GM12878 (cell line): ENCODE measurements around the gene UROC1. TPM values are rescaled to one million over a fixed set of nuclear protein-coding genes. Genes with fewer than 3 reads are reported as not detected.

Source experiments
- ATAC-seq: fragments of 200-7000 bp; cut with Tn5 transposase; 3 replicates; pipeline ENCODE4 v1.9.1; 2020; ENCODE audit warnings: mild to moderate bottlenecking, moderate library complexity
- BruUV-seq: library from RNA; stranded (reverse); fragments of 400-500 nt; replicated peaks from 2 replicates; lab custom pipeline; 2021; lab: Mats Ljungman, UMichigan
- CTCF ChIA-PET: fragments of 300-600 bp; sonication (Branson Sonifier 250); formaldehyde crosslinking; extraction: SDS; loops from one replicate; lab custom pipeline; 2021; ENCODE audit warnings: inconsistent platforms; lab: Yijun Ruan, JAX
- POLR2A ChIA-PET: fragments of 350-600 bp; formaldehyde crosslinking; extraction: SDS; loops from one replicate; lab custom pipeline; 2021; ENCODE audit warnings: inconsistent platforms; lab: Charles Lee
- RAD21 ChIA-PET: fragments of 300-600 bp; sonication (Branson Sonifier 250); formaldehyde crosslinking; loops from one replicate; lab custom pipeline; 2023; ENCODE audit warnings: antibody characterized with exemption; ENCODE audit not compliant: unreplicated experiment; lab: Charles Lee
- SMC1A ChIA-PET: fragments of 300-600 bp; sonication (Branson Sonifier 250); formaldehyde crosslinking; loops from one replicate; lab custom pipeline; 2023; ENCODE audit not compliant: unreplicated experiment, uncharacterized antibody; lab: Charles Lee
- DNase-seq: peaks from one replicate; pipeline ENCODE4 v3.0.0-alpha.2; 2011; ENCODE audit warnings: low read depth, low spot score
- FAIRE-seq: peaks from 3 replicates; lab custom pipeline; 2011; peaks lifted over from hg19 to GRCh38; lab: Jason Lieb, UNC
- H2AFZ ChIP-seq: 2 replicates; pipeline ENCODE4 v1.6.0; 2011; ENCODE audit warnings: low read depth, low read length, control low read depth; ENCODE audit not compliant: control insufficient read depth
- H3K27ac ChIP-seq: 2 replicates; pipeline ENCODE4 v1.5.1; 2011; ENCODE audit warnings: control low read depth; ENCODE audit not compliant: control insufficient read depth, insufficient read depth
- H3K27me3 ChIP-seq, 2 experiments: replicated peaks in 1 of 2; 2 replicates each; pipeline versions ENCODE4 v1.6.0 to v1.6.1; 2011; ENCODE audit warnings: low read length in 1 of 2; ENCODE audit not compliant: control insufficient read depth in 2 of 2, insufficient read depth in 2 of 2
- H3K36me3 ChIP-seq, 2 experiments: 2 replicates each; pipeline ENCODE4 v1.5.1; 2011; ENCODE audit warnings: low read length in 1 of 2; ENCODE audit not compliant: control insufficient read depth in 2 of 2, insufficient read depth in 2 of 2
- H3K4me1 ChIP-seq: 2 replicates; pipeline ENCODE4 v1.6.1; 2011; ENCODE audit warnings: mild to moderate bottlenecking, low read length, moderate library complexity, mixed read lengths; ENCODE audit not compliant: control insufficient read depth, insufficient read depth
- H3K4me2 ChIP-seq: 2 replicates; pipeline ENCODE4 v1.6.0; 2011; ENCODE audit warnings: control low read depth; ENCODE audit not compliant: control insufficient read depth, insufficient read depth
- H3K4me3 ChIP-seq: fragments of 200-600 bp; sonication (generic); 2 replicates; pipeline ENCODE4 v1.5.1; 2016
- H3K79me2 ChIP-seq: 2 replicates; pipeline ENCODE4 v1.6.0; 2011; ENCODE audit warnings: low read length; ENCODE audit not compliant: control insufficient read depth, insufficient read depth
- H3K9ac ChIP-seq: 2 replicates; pipeline ENCODE4 v1.8.0; 2011; ENCODE audit warnings: low read length, control low read depth, mixed read lengths; ENCODE audit not compliant: control insufficient read depth, insufficient read depth
- H3K9me3 ChIP-seq: replicated peaks from 3 replicates; pipeline ENCODE4 v1.5.1; 2011; ENCODE audit warnings: mild to moderate bottlenecking, low read length; ENCODE audit not compliant: control insufficient read depth, insufficient read depth
- H4K20me1 ChIP-seq: 2 replicates; pipeline ENCODE4 v1.6.0; 2011; ENCODE audit not compliant: control insufficient read depth, insufficient read depth
- HDAC2 ChIP-seq: fragments of 200-600 bp; sonication (generic); IDR thresholded peaks from 2 replicates; pipeline ENCODE4 v1.6.1; 2017
- IKZF2 ChIP-seq, 2 experiments: fragments of 450-650 bp; IDR thresholded peaks; 2 replicates each; pipeline ENCODE4 v1.6.1; 2017; ENCODE audit warnings: mild to moderate bottlenecking in 2 of 2, moderate library complexity in 2 of 2
- MYB ChIP-seq: fragments of 150-350 bp; IDR thresholded peaks from 2 replicates; pipeline ENCODE4 v1.6.1; 2014; ENCODE audit warnings: mild to moderate bottlenecking, low read depth, low read length, borderline replicate concordance
- WGBS: methylation state at CpG from one replicate; pipeline ENCODE4 v1.1.6; 2016; ENCODE audit warnings: low lambda C conversion rate; ENCODE audit not compliant: insufficient replicate concordance, insufficient coverage; ENCODE audit errors: missing lambda C conversion rate; 5-methylcytosine and 5-hydroxymethylcytosine counted together
- in situ Hi-C: fragments of 300-500 bp; cut with MboI; formaldehyde crosslinking; loops from 9 replicates; pipeline ENCODE4 v1.14.3; 2018; ENCODE audit warnings: mixed read lengths
- intact Hi-C: fragments of 100-400 bp; cut with micrococcal nuclease; formaldehyde crosslinking; loops from one replicate; pipeline ENCODE4 v1.14.2; 2022; ENCODE audit not compliant: unreplicated experiment
- polyA plus RNA-seq, 11 experiments: library from polyadenylated mRNA; depleted of rRNA in 4 of 11; unstranded in 6 of 11; stranded (reverse) in 5 of 11; fragments of >200 nt; fragmentation: Nextera tagmentation in 4 of 11; fragmentation: Illumina TruSeq in 1 of 11; extraction: Ambion mirVana in 4 of 11; extraction: Trizol in 1 of 11; gene quantifications; 1 replicate in 1 of 11; 2 replicates in 10 of 11; pipeline versions ENCODE4 v1.2.1 to v1.2.3, GENCODE V29; 2011 to 2016; ENCODE audit warnings: inconsistent platforms in 2 of 11, missing spikeins in 2 of 11, low read depth in 1 of 11
- total RNA-seq, 4 experiments: library from RNA; depleted of rRNA in 3 of 4; stranded (reverse); fragments of >200 nt in 3 of 4; fragmentation: Illumina TruSeq in 1 of 4; extraction: Trizol in 1 of 4; gene quantifications; 2 replicates each; pipeline versions ENCODE4 v1.2.1 to v1.2.3, GENCODE V29; 2013 to 2021
- TF ChIP-seq, protein P1 (sequence below): IDR thresholded peaks from 2 replicates; pipeline ENCODE4 v1.6.1; 2012; ENCODE audit warnings: low read depth, low read length, improper control_type of control experiment
- TF ChIP-seq, protein P2 (sequence below): fragments of 450-650 bp; IDR thresholded peaks from 2 replicates; pipeline ENCODE4 v1.6.1; 2016; ENCODE audit warnings: mild to moderate bottlenecking, moderate library complexity, borderline replicate concordance
- TF ChIP-seq, protein P3 (sequence below): IDR thresholded peaks from 2 replicates; pipeline ENCODE4 v1.6.1; 2012; ENCODE audit warnings: improper control_type of control experiment, low read depth, low read length; ENCODE audit not compliant: insufficient replicate concordance

Gene UROC1
- total and polyA plus RNA-seq, 10 of the 15 experiments (the other 5 are each of a cell fraction or from before 2014, with no cell fraction given): 0.04 TPM; not detected in 9

DNA sequence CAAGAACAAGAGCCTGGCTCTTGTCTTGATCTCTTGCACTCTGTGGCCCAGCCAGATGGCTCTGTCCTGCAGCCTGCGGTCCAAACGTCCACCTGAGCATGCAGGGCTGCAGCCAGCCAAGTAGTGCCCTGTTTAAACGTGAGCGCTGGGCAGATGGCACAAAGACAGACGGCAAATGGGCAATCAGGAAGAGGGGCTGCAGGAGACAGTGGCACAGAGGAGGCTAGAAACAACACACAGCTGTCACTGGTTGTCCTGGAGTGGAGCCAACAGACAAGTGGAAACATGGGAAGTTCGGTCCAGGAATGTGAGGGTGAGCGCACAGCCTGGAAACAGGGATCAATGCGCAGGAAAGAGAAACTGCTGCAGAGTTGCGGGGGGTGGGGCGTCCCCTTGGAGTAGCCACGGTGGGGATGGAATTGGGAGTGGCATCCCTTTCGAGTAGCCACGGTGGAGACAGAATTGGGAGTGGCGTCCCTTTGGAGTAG, 31.2 kb downstream of the UROC1 start:
- BruUV-seq: no TSS peak
- H3K4me1 ChIP-seq: no peaks in the 10 kb centered on the region
- in situ Hi-C loops (no loop called here), intact Hi-C loops (no loop called here)
- no peaks in the 10 kb centered on the region for H3K27me3 ChIP-seq
- H3K36me3 ChIP-seq: no peaks in the 10 kb centered on the region
- H3K79me2 ChIP-seq: no peaks in the 10 kb centered on the region
- ATAC-seq (no peak), FAIRE-seq (no peak), DNase-seq (no peak)
- no peaks in the 10 kb centered on the region for H4K20me1 ChIP-seq
- no peak overlapping the region for H3K9ac ChIP-seq
- ChIA-PET RAD21 (no interaction called here), CTCF (no interaction called here), SMC1A (no interaction called here), POLR2A (no interaction called here)
- WGBS: 66% methylated on average over 14 of the region's 14 CpGs
- no peaks in the 10 kb centered on the region for H3K9me3 ChIP-seq
- TF ChIP-seq, protein P1, sequence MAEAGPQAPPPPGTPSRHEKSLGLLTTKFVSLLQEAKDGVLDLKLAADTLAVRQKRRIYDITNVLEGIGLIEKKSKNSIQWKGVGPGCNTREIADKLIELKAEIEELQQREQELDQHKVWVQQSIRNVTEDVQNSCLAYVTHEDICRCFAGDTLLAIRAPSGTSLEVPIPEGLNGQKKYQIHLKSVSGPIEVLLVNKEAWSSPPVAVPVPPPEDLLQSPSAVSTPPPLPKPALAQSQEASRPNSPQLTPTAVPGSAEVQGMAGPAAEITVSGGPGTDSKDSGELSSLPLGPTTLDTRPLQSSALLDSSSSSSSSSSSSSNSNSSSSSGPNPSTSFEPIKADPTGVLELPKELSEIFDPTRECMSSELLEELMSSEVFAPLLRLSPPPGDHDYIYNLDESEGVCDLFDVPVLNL: no peak
- TF ChIP-seq IKZF2 (IDR thresholded peaks at IDR 0.05) (no peak), HDAC2 (no peak), MYB (no peak)
- TF ChIP-seq, protein P2, sequence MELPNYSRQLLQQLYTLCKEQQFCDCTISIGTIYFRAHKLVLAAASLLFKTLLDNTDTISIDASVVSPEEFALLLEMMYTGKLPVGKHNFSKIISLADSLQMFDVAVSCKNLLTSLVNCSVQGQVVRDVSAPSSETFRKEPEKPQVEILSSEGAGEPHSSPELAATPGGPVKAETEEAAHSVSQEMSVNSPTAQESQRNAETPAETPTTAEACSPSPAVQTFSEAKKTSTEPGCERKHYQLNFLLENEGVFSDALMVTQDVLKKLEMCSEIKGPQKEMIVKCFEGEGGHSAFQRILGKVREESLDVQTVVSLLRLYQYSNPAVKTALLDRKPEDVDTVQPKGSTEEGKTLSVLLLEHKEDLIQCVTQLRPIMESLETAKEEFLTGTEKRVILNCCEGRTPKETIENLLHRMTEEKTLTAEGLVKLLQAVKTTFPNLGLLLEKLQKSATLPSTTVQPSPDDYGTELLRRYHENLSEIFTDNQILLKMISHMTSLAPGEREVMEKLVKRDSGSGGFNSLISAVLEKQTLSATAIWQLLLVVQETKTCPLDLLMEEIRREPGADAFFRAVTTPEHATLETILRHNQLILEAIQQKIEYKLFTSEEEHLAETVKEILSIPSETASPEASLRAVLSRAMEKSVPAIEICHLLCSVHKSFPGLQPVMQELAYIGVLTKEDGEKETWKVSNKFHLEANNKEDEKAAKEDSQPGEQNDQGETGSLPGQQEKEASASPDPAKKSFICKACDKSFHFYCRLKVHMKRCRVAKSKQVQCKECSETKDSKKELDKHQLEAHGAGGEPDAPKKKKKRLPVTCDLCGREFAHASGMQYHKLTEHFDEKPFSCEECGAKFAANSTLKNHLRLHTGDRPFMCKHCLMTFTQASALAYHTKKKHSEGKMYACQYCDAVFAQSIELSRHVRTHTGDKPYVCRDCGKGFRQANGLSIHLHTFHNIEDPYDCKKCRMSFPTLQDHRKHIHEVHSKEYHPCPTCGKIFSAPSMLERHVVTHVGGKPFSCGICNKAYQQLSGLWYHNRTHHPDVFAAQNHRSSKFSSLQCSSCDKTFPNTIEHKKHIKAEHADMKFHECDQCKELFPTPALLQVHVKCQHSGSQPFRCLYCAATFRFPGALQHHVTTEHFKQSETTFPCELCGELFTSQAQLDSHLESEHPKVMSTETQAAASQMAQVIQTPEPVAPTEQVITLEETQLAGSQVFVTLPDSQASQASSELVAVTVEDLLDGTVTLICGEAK: no peak
- TF ChIP-seq, protein P3, sequence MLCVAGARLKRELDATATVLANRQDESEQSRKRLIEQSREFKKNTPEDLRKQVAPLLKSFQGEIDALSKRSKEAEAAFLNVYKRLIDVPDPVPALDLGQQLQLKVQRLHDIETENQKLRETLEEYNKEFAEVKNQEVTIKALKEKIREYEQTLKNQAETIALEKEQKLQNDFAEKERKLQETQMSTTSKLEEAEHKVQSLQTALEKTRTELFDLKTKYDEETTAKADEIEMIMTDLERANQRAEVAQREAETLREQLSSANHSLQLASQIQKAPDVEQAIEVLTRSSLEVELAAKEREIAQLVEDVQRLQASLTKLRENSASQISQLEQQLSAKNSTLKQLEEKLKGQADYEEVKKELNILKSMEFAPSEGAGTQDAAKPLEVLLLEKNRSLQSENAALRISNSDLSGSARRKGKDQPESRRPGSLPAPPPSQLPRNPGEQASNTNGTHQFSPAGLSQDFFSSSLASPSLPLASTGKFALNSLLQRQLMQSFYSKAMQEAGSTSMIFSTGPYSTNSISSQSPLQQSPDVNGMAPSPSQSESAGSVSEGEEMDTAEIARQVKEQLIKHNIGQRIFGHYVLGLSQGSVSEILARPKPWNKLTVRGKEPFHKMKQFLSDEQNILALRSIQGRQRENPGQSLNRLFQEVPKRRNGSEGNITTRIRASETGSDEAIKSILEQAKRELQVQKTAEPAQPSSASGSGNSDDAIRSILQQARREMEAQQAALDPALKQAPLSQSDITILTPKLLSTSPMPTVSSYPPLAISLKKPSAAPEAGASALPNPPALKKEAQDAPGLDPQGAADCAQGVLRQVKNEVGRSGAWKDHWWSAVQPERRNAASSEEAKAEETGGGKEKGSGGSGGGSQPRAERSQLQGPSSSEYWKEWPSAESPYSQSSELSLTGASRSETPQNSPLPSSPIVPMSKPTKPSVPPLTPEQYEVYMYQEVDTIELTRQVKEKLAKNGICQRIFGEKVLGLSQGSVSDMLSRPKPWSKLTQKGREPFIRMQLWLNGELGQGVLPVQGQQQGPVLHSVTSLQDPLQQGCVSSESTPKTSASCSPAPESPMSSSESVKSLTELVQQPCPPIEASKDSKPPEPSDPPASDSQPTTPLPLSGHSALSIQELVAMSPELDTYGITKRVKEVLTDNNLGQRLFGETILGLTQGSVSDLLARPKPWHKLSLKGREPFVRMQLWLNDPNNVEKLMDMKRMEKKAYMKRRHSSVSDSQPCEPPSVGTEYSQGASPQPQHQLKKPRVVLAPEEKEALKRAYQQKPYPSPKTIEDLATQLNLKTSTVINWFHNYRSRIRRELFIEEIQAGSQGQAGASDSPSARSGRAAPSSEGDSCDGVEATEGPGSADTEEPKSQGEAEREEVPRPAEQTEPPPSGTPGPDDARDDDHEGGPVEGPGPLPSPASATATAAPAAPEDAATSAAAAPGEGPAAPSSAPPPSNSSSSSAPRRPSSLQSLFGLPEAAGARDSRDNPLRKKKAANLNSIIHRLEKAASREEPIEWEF: no peak
- H3K4me2 ChIP-seq: no peak overlapping the region
- no peak overlapping the region for H2AFZ ChIP-seq
- no peak overlapping the region for H3K4me3 ChIP-seq
- H3K27ac ChIP-seq: no peak overlapping the region
